GM12878 (cell line): ENCODE measurements around the gene METTL27. TPM values are rescaled to one million over a fixed set of nuclear protein-coding genes. Genes with fewer than 3 reads are reported as not detected.

Experiments
- ATAC-seq: fragments of 200-7000 bp; cut with Tn5 transposase; 3 replicates; pipeline ENCODE4 v1.9.1; 2020; ENCODE audit warnings: mild to moderate bottlenecking, moderate library complexity
- BruUV-seq: library from RNA; stranded (reverse); fragments of 400-500 nt; replicated peaks from 2 replicates; lab custom pipeline; 2021; lab: Mats Ljungman, UMichigan
- CTCF ChIA-PET: fragments of 300-600 bp; sonication (Branson Sonifier 250); formaldehyde crosslinking; extraction: SDS; loops from one replicate; lab custom pipeline; 2021; ENCODE audit warnings: inconsistent platforms; lab: Yijun Ruan, JAX
- POLR2A ChIA-PET: fragments of 350-600 bp; formaldehyde crosslinking; extraction: SDS; loops from one replicate; lab custom pipeline; 2021; ENCODE audit warnings: inconsistent platforms; lab: Charles Lee
- RAD21 ChIA-PET: fragments of 300-600 bp; sonication (Branson Sonifier 250); formaldehyde crosslinking; loops from one replicate; lab custom pipeline; 2023; ENCODE audit warnings: antibody characterized with exemption; ENCODE audit not compliant: unreplicated experiment; lab: Charles Lee
- SMC1A ChIA-PET: fragments of 300-600 bp; sonication (Branson Sonifier 250); formaldehyde crosslinking; loops from one replicate; lab custom pipeline; 2023; ENCODE audit not compliant: unreplicated experiment, uncharacterized antibody; lab: Charles Lee
- DNase-seq: peaks from one replicate; pipeline ENCODE4 v3.0.0-alpha.2; 2011; ENCODE audit warnings: low read depth, low spot score
- FAIRE-seq: peaks from 3 replicates; lab custom pipeline; 2011; peaks lifted over from hg19 to GRCh38; lab: Jason Lieb, UNC
- H2AFZ ChIP-seq: 2 replicates; pipeline ENCODE4 v1.6.0; 2011; ENCODE audit warnings: low read depth, low read length, control low read depth; ENCODE audit not compliant: control insufficient read depth
- H3K27ac ChIP-seq: 2 replicates; pipeline ENCODE4 v1.5.1; 2011; ENCODE audit warnings: control low read depth; ENCODE audit not compliant: control insufficient read depth, insufficient read depth
- H3K27me3 ChIP-seq, 2 experiments: replicated peaks in 1 of 2; 2 replicates each; pipeline versions ENCODE4 v1.6.0 to v1.6.1; 2011; ENCODE audit warnings: low read length in 1 of 2; ENCODE audit not compliant: control insufficient read depth in 2 of 2, insufficient read depth in 2 of 2
- H3K36me3 ChIP-seq, 2 experiments: 2 replicates each; pipeline ENCODE4 v1.5.1; 2011; ENCODE audit warnings: low read length in 1 of 2; ENCODE audit not compliant: control insufficient read depth in 2 of 2, insufficient read depth in 2 of 2
- H3K4me1 ChIP-seq: 2 replicates; pipeline ENCODE4 v1.6.1; 2011; ENCODE audit warnings: mild to moderate bottlenecking, low read length, moderate library complexity, mixed read lengths; ENCODE audit not compliant: control insufficient read depth, insufficient read depth
- H3K4me2 ChIP-seq: 2 replicates; pipeline ENCODE4 v1.6.0; 2011; ENCODE audit warnings: control low read depth; ENCODE audit not compliant: control insufficient read depth, insufficient read depth
- H3K4me3 ChIP-seq: fragments of 200-600 bp; sonication (generic); 2 replicates; pipeline ENCODE4 v1.5.1; 2016
- H3K79me2 ChIP-seq: 2 replicates; pipeline ENCODE4 v1.6.0; 2011; ENCODE audit warnings: low read length; ENCODE audit not compliant: control insufficient read depth, insufficient read depth
- H3K9ac ChIP-seq: 2 replicates; pipeline ENCODE4 v1.8.0; 2011; ENCODE audit warnings: low read length, control low read depth, mixed read lengths; ENCODE audit not compliant: control insufficient read depth, insufficient read depth
- H3K9me3 ChIP-seq: replicated peaks from 3 replicates; pipeline ENCODE4 v1.5.1; 2011; ENCODE audit warnings: mild to moderate bottlenecking, low read length; ENCODE audit not compliant: control insufficient read depth, insufficient read depth
- H4K20me1 ChIP-seq: 2 replicates; pipeline ENCODE4 v1.6.0; 2011; ENCODE audit not compliant: control insufficient read depth, insufficient read depth
- BMI1 ChIP-seq: fragments of 450-650 bp; IDR thresholded peaks from 2 replicates; pipeline ENCODE4 v1.6.1; 2016; ENCODE audit warnings: mild to moderate bottlenecking, moderate library complexity, borderline replicate concordance
- CBX5 ChIP-seq: sonication (generic); IDR thresholded peaks from 2 replicates; pipeline ENCODE4 v1.6.1; 2016; ENCODE audit warnings: low read depth, moderate library complexity, mild to moderate bottlenecking, inconsistent platforms
- HDAC6 ChIP-seq: fragments of 200-600 bp; sonication (generic); IDR thresholded peaks from one replicate; pipeline ENCODE4 v1.8.0; 2017; ENCODE audit warnings: antibody characterized with exemption; ENCODE audit not compliant: unreplicated experiment
- HDGF ChIP-seq: fragments of 450-650 bp; IDR thresholded peaks from 2 replicates; pipeline ENCODE4 v1.6.1; 2016; ENCODE audit warnings: antibody characterized with exemption
- PAX5 ChIP-seq: IDR thresholded peaks from 2 replicates; pipeline ENCODE4 v1.6.1; 2011; ENCODE audit warnings: low read depth, low read length, borderline replicate concordance
- SUPT20H ChIP-seq: IDR thresholded peaks from 2 replicates; pipeline ENCODE4 v1.6.1; 2011; ENCODE audit warnings: low read depth, mild to moderate bottlenecking, low read length, moderate library complexity, borderline replicate concordance; ENCODE audit not compliant: control insufficient read depth
- WGBS: methylation state at CpG from one replicate; pipeline ENCODE4 v1.1.6; 2016; ENCODE audit warnings: low lambda C conversion rate; ENCODE audit not compliant: insufficient replicate concordance, insufficient coverage; ENCODE audit errors: missing lambda C conversion rate; 5-methylcytosine and 5-hydroxymethylcytosine counted together
- in situ Hi-C: fragments of 300-500 bp; cut with MboI; formaldehyde crosslinking; loops from 9 replicates; pipeline ENCODE4 v1.14.3; 2018; ENCODE audit warnings: mixed read lengths
- intact Hi-C: fragments of 100-400 bp; cut with micrococcal nuclease; formaldehyde crosslinking; loops from one replicate; pipeline ENCODE4 v1.14.2; 2022; ENCODE audit not compliant: unreplicated experiment
- polyA plus RNA-seq, 11 experiments: library from polyadenylated mRNA; depleted of rRNA in 4 of 11; unstranded in 6 of 11; stranded (reverse) in 5 of 11; fragments of >200 nt; fragmentation: Nextera tagmentation in 4 of 11; fragmentation: Illumina TruSeq in 1 of 11; extraction: Ambion mirVana in 4 of 11; extraction: Trizol in 1 of 11; gene quantifications; 1 replicate in 1 of 11; 2 replicates in 10 of 11; pipeline versions ENCODE4 v1.2.1 to v1.2.3, GENCODE V29; 2011 to 2016; ENCODE audit warnings: inconsistent platforms in 2 of 11, missing spikeins in 2 of 11, low read depth in 1 of 11
- total RNA-seq, 4 experiments: library from RNA; depleted of rRNA in 3 of 4; stranded (reverse); fragments of >200 nt in 3 of 4; fragmentation: Illumina TruSeq in 1 of 4; extraction: Trizol in 1 of 4; gene quantifications; 2 replicates each; pipeline versions ENCODE4 v1.2.1 to v1.2.3, GENCODE V29; 2013 to 2021
- TF ChIP-seq, protein P1 (sequence below): fragments of 150-350 bp; IDR thresholded peaks from 2 replicates; pipeline ENCODE4 v1.6.1; 2016; ENCODE audit warnings: low read depth, low read length

METTL27 gene
- total and polyA plus RNA-seq, 10 of the 15 experiments (the other 5 are each of a cell fraction or from before 2014, with no cell fraction given), result 0.10 to 3.4 (median 0.68) TPM

DNA sequence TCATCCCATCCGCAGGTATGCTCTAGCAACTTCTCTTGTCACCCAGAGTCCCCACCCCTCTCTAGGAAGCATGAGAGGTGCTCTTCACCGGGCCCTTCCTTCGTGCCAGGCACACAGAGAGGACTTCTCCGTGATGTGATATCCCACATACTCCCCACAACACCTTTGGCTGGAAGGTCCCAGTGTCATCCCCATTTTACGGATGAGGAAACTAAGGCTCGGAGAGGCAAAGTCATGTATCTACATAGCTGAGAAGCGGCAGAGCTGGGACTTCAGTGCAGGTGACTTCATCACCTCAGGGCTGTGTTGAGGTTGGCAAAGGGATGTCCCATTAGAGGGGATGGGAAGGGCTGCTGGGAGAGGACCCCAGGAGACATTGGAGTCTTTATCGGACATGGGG lies 34.0 kb upstream of the METTL27 start:
- no TSS peak for BruUV-seq
- ChIA-PET RAD21 (no interaction called here), POLR2A (no interaction called here), SMC1A (no interaction called here), CTCF (no interaction called here)
- WGBS, result 58% methylated on average over 8 of the region's 8 CpGs
- Histone ChIP-seq H2AFZ (no peak overlapping the region), H3K36me3 (no peaks in the 10 kb centered on the region), H3K9me3 (no peaks in the 10 kb centered on the region), H4K20me1 (no peaks in the 10 kb centered on the region), H3K4me2 (no peak overlapping the region), H3K27ac (no peak overlapping the region), H3K9ac (no peak overlapping the region), H3K27me3 (no peaks in the 10 kb centered on the region; a peak in 2 of 4 replicates), H3K4me1 (no peaks in the 10 kb centered on the region), H3K79me2 (no peaks in the 10 kb centered on the region), H3K4me3 (no peak overlapping the region)
- intact Hi-C loops (no loop called here), in situ Hi-C loops (no loop called here)
- TF ChIP-seq, protein P1, sequence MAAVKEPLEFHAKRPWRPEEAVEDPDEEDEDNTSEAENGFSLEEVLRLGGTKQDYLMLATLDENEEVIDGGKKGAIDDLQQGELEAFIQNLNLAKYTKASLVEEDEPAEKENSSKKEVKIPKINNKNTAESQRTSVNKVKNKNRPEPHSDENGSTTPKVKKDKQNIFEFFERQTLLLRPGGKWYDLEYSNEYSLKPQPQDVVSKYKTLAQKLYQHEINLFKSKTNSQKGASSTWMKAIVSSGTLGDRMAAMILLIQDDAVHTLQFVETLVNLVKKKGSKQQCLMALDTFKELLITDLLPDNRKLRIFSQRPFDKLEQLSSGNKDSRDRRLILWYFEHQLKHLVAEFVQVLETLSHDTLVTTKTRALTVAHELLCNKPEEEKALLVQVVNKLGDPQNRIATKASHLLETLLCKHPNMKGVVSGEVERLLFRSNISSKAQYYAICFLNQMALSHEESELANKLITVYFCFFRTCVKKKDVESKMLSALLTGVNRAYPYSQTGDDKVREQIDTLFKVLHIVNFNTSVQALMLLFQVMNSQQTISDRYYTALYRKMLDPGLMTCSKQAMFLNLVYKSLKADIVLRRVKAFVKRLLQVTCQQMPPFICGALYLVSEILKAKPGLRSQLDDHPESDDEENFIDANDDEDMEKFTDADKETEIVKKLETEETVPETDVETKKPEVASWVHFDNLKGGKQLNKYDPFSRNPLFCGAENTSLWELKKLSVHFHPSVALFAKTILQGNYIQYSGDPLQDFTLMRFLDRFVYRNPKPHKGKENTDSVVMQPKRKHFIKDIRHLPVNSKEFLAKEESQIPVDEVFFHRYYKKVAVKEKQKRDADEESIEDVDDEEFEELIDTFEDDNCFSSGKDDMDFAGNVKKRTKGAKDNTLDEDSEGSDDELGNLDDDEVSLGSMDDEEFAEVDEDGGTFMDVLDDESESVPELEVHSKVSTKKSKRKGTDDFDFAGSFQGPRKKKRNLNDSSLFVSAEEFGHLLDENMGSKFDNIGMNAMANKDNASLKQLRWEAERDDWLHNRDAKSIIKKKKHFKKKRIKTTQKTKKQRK, result no peak
- no peak for TF ChIP-seq CBX5
- no peak for TF ChIP-seq PAX5
- TF ChIP-seq HDAC6, result no peak
- no peak for TF ChIP-seq SUPT20H
- no peak for TF ChIP-seq BMI1
- no peak for TF ChIP-seq HDGF
- FAIRE-seq, result no peak
- ATAC-seq, result no peak
- DNase-seq, result no peak
